HG02840 (cell line): ENCODE data around the gene ITGA2.
"Not testable (repeated sequence)": the region's sequence is repeated elsewhere in the genome, so short reads cannot be mapped to it uniquely, and the experiment has no call there.

Experiments used
- ATAC-seq: cut with Tn5 transposase; IDR thresholded peaks from one replicate; pipeline ENCODE4 v1.9.1; 2021; ENCODE audit warnings: mild to moderate bottlenecking, moderate library complexity, moderate number of reproducible peaks; ENCODE audit not compliant: unreplicated experiment, low FRiP score

Gene ITGA2

DNA sequence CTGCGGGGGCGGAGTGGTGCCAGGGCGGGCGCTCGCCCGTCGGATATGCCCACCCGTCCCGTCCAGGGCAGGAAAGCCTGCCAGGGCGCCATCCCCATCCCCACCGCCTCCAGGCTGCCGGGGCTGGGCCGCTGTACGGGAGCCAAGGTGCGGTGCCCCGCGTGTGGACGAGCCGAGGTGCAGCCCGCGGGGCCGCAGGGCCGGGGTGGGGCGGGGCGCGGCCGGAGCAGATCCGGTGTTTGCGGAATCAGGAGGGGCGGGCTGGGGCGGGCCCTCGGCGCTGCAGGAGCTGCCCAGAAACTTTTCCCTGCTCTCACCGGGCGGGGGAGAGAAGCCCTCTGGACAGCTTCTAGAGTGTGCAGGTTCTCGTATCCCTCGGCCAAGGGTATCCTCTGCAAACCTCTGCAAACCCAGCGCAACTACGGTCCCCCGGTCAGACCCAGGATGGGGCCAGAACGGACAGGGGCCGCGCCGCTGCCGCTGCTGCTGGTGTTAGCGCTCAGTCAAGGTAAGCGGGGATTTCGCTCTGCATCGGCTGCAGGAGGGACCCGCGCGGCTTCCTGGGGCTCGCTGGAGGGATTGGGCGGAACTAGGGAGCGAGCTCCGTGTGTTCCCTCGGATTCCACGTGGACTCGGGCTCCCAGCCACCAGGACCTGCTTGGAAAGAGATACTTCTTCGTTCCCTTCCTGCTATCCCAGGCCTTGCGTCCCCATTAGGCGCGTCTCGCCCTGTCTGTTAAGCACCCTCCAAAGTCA, at the start of gene ITGA2:
TSS of gene ITGA2 (plus strand) at position 328 of the 756 bp plus-strand sequence. CDS start at position 445, 117 bp downstream.
- ATAC-seq, result peak; percentile 67

DNA sequence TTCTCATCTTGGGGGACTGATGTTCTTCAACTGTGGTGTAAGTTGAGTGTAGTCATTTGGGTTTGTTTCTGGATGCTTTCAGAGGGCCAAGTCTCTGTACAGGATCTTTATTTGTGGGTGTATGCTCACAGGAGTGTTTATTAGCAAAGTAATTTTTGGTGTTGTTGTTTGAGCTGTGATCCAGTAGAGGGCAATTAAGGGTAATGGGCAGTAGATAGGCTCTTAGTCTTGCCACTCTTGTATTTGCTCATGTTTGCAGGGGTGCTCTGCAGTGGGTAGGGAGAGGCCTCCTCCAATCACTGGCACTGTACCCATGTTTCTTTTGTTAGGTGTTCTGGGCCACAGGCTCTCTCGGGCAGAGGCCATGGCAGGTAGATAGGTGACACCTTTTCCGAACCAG, 45.9 kb upstream of the ITGA2 start:
- no peak for ATAC-seq

DNA sequence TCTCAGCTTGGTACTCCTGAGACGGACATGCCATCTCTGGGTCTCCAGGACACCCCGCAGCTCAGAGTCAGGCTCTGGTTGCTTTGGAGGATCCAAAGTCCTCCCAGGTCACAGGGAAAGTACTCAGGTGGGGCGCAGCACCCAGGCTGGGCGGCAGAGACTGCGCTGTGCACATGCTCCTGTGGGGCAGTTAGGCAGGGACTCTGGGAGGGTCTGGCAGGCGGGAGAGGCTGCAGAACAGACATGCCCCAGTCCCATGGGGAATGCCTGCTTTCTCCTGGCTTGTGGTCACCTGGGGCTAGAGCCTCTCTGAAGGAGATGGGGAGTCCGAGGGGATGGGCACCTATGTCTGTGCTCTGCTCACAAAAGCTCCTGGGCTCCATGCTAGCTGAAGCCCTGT, 45.3 kb upstream of the ITGA2 start:
- ATAC-seq, result no peak

- no peak for ATAC-seq
Observed at GRCh38 chr5:52945040-52945439, 44.1 kb upstream of the ITGA2 start.

- ATAC-seq, result no peak
Observed at GRCh38 chr5:52947208-52947607, 41.9 kb upstream of the ITGA2 start.

DNA sequence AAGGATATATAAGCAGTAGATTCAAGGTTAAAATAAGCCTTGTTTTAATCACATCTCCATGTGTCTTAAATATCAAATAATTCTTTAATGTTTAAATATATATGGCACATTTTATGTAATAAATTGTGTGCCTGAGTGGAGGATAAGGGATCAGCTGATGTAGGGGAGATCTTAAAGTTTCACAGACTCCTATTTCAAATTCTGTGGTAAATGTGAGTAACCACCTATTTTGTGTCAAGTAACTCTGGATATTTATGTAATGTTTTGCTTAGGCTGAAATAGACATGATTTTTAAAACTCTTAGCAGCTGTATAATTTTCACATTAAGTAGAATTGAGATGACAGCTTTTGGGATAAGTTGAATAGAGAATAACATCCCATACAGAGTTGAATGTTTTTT, 41.3 kb upstream of the ITGA2 start:
- no peak for ATAC-seq

GRCh38 chr5:52948418-52949076, 40.6 kb upstream of the ITGA2 start:
- peak; percentile 98 for ATAC-seq

DNA sequence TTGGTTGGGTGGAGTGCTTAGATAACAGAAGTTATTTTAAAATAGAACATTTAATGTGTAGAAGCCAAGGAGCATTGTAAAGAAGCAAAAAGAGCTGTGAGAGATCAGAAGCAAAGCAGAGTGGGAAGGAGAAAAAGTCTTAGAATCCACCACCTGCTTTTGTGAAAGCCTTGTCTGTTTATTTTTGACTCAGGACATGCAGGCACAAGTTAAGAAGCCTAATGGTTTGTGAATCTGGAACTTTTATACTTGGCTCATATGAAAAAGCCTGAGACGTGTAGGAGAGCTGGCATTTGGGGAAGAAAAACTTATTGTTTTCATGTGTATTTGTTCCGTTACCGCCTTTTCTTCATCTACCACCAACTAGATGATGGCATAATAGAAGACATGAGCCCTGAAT, 38.5 kb upstream of the ITGA2 start:
- ATAC-seq, result no peak

DNA sequence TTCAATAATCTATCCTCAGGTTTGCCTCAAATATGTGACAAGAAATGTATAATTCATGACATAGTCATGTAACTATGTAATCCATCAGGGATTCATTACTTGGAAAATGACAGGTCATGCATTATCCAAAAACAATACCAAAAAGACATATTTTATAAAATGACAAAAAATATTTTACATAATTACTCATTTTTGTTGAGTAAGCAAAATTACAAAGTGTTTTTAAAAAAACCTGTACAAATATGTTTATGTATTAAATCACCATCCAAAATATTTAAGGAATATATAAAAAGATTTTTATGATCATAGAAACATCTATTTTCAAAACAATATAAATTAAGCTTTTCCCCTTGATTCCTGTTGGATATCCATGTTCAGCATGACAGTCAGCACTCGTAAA, 36.7 kb upstream of the ITGA2 start:
- ATAC-seq, result no peak

GRCh38 chr5:52956014-52956413, 33.1 kb upstream of the ITGA2 start:
- ATAC-seq, result no peak

- ATAC-seq, result no peak
Observed at GRCh38 chr5:52956915-52957747, 32.0 kb upstream of the ITGA2 start.

DNA sequence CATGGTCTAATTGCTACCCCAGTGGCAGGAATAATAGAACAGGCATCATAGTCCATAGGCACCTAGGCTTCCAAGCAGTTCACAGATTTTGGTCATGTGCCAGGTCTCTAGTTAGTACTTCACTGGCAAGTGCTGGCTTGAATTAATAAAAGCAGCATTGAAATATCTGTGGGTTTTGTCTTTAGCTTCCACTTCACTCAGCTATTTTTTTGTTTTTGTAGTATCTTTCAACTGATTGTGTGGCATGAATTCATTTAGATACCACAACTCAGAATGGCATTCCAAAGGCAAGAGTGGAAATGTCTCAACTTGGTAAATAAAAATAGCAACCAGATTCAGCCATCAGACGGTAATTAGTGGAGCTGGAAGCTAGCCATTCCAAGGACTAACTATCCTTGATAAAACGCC, 27.9 kb upstream of the ITGA2 start:
- no peak for ATAC-seq

DNA sequence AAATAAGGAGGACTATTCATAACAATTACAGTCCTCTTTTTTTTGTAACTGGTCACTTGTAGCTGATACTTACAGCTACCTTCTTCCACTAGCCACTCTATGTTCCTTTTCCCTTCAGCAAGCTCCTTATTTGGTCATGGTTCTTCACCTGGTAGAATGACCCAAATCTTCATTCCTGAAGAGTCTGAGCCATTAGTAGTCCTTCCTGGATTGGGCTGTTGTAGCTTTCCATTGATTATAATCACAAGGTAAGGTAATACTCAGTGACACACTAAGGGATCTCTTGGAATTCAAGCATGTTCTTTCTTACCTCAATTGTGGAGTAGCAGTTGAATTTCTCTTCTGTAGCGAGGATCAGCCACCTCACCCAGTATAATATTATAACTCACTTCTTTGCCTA, 25.5 kb upstream of the ITGA2 start:
- ATAC-seq, result no peak

DNA sequence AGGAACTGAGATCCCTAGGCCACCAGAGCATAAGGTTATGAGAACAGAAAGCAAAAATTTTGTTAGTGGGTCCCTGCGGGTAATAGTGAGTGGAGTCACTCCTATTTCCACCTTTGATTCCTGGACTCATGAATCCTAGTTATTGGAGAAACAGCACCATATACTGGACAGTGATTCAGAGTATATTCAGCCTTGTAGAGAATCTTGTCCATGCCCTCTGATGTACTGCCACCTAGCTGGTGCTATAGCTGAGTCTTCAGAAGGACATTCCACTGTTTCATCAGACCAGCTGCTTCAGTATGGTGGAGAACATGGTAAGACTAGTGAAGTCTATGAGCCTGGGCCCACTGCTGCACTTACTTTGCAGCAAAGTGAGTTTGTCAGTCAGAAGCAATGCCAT, 25.0 kb upstream of the ITGA2 start:
- no peak for ATAC-seq

DNA sequence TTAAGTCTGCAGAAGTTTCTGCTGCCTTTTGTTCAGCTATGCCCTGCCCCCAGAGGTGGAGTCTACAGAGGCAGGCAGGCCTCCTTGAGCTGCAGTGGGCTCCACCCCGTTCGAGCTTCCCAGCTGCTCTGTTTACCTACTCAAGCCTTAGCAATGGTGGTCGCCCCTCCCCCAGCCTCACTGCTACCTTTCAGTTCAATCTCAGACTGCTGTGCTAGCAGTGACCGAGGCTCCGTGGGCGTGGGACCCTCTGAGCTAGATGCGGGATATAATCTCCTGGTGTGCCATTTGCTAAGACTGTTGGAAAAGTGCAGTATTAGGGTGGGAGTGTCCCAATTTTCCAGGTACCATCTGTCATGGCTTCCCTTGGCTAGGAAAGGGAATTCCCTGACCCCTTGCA, 13.0 kb upstream of the ITGA2 start:
- ATAC-seq, result not testable (repeated sequence)

GRCh38 chr5:52977264-52977897, 11.8 kb upstream of the ITGA2 start:
- ATAC-seq, result no peak

GRCh38 chr5:52981507-52981906, 7.6 kb upstream of the ITGA2 start:
- ATAC-seq, result no peak

GRCh38 chr5:52983731-52984636, 5.2 kb upstream of the ITGA2 start:
- ATAC-seq, result no peak

GRCh38 chr5:52985306-52985705, 3.8 kb upstream of the ITGA2 start:
- no peak for ATAC-seq
